MCF 10A (cell line): ENCODE data around the gene NRAS. TPM values are rescaled to one million over a fixed set of nuclear protein-coding genes. Genes with fewer than 3 reads are reported as not detected.

Source experiments
- BruUV-seq: library from RNA; stranded (reverse); fragments of 400-500 nt; replicated peaks from 2 replicates; lab custom pipeline; 2021; lab: Mats Ljungman, UMichigan
- CTCF ChIA-PET: fragments of 300-600 bp; sonication (Branson Sonifier 250); formaldehyde crosslinking; extraction: SDS; loops from one replicate; lab custom pipeline; 2021; ENCODE audit warnings: antibody characterized with exemption, inconsistent platforms; lab: Yijun Ruan, JAX
- POLR2A ChIA-PET: fragments of 300-600, 350-650 bp; sonication (Branson Sonifier 250); formaldehyde crosslinking; extraction: SDS; loops from one replicate; lab custom pipeline; 2020; ENCODE audit warnings: antibody characterized with exemption, inconsistent platforms; lab: Yijun Ruan, JAX
- DNase-seq: peaks from one replicate; pipeline ENCODE4 v3.0.0-alpha.2; 2018; ENCODE audit not compliant: unreplicated experiment
- H3K27ac Mint-ChIP-seq: one replicate; pipeline ENCODE4 v1.8.0; 2022; ENCODE audit warnings: mild to moderate bottlenecking, low read depth, mixed read lengths; ENCODE audit not compliant: unreplicated experiment
- H3K27me3 Mint-ChIP-seq: one replicate; pipeline ENCODE4 v1.8.0; 2022; ENCODE audit warnings: mixed read lengths; ENCODE audit not compliant: insufficient read depth, unreplicated experiment
- H3K36me3 Mint-ChIP-seq: one replicate; pipeline ENCODE4 v1.8.0; 2022; ENCODE audit warnings: mild to moderate bottlenecking, moderate library complexity, mixed read lengths; ENCODE audit not compliant: insufficient read depth, unreplicated experiment
- H3K4me1 Mint-ChIP-seq: one replicate; pipeline ENCODE4 v1.8.0; 2022; ENCODE audit warnings: mixed read lengths; ENCODE audit not compliant: insufficient read depth, unreplicated experiment
- H3K4me3 Mint-ChIP-seq: one replicate; pipeline ENCODE4 v1.8.0; 2022; ENCODE audit warnings: mild to moderate bottlenecking, moderate library complexity, mixed read lengths; ENCODE audit not compliant: unreplicated experiment
- H3K9me3 Mint-ChIP-seq: one replicate; pipeline ENCODE4 v1.8.0; 2022; ENCODE audit warnings: mixed read lengths; ENCODE audit not compliant: unreplicated experiment
- intact Hi-C: fragments of 100-400 bp; cut with micrococcal nuclease; formaldehyde crosslinking; loops from 2 replicates; pipeline ENCODE4 v1.14.1; 2022
- total RNA-seq: library from RNA; stranded (reverse); gene quantifications from 2 replicates; pipeline ENCODE4 v1.2.3, GENCODE V29; 2022
- TF ChIP-seq, protein P1 (sequence below): fragments of 200-600 bp; IDR thresholded peaks from one replicate; pipeline ENCODE4 v1.8.0; 2022; ENCODE audit warnings: antibody characterized with exemption, mild to moderate bottlenecking; ENCODE audit not compliant: unreplicated experiment

Gene NRAS
- total RNA-seq, 1 experiment from 2014 or later = 38.9 TPM

DNA sequence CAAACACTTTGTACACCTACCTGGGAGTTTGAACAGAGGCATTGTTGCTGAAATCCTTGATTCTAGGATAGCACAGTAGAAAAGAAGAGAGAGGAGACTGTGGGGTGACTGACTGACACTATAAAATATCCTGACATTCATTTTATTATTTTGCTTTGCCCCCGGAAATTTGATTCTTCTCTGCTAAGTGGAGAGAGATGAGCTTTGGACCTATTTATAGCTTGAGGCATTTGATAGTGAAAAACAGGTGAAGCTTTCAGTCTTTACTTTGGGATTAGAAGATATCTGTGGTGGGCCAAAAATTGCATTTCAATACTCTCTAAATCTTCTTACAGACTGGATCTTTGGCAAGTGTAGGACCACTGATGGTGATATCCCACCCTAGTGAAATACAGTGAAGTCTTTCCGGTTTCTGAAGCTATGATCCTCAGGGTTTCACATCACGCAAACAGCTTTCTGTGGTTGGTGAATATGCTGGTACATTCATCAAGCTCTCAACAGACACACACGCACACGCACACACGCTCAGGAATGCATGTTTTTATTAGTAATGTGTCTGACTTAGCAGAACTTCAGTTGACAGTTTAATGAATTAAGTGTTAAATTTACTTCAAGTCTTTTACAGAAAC is 21.0 kb downstream of the NRAS start, which contains the start of gene AMPD1:
Gene AMPD1, minus strand, starts transcription at position 117 of the 629 bp plus-strand sequence. Its CDS starts 75 bp downstream, at position 42.
- DNase-seq = no peak
- BruUV-seq = no TSS peak

DNA sequence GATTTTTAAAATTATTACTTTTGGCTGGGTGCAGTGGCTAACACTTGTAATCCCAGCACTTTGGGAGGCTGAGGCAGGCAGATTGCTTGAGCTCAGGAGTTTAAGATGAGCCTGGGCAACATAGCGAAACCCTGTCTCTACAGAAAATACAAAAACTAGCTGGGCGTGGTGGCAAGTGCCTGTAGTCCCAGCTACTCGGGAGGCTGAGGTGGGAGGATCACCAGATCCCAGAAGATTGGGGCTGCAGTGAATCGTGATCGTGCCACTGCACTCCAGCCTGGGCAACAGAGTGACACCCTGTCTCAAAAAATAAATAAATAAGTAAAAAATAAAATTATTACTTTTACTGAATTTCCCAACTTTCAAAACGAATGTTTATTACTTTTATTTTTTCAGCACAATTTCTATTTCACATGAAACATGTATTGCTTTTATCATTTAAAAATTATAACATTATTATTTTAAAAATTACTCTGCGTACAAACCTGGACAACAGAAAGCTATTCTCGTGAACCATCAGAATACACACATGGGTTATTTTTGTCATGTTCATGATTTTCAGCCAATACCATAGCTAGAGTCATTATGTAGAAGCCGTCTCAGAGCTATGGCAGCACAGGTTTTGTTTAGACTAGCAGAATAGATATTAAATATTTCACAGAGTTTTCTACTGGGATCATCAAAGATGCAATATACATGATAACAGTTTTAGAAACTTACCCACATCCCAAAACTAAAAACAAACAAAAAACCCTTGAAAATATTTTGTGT is 21.8 kb downstream of the NRAS start:
- Mint-ChIP-seq H3K27ac (no peak overlapping the region), H3K4me1 (no peaks in the 10 kb centered on the region), H3K27me3 (no peaks in the 10 kb centered on the region), H3K4me3 (no peak overlapping the region), H3K36me3 (no peaks in the 10 kb centered on the region), H3K9me3 (no peaks in the 10 kb centered on the region)
- BruUV-seq = no TSS peak
- POLR2A ChIA-PET = interaction anchor here (1.1 to 3.4 kb wide), 4 partner anchors 16 to 27 kb away, joined by 3 to 18 read pairs (median 6); partner anchors contain the start of genes DENND2C and NRAS
- DNase-seq = no peak
- TF ChIP-seq, protein P1, sequence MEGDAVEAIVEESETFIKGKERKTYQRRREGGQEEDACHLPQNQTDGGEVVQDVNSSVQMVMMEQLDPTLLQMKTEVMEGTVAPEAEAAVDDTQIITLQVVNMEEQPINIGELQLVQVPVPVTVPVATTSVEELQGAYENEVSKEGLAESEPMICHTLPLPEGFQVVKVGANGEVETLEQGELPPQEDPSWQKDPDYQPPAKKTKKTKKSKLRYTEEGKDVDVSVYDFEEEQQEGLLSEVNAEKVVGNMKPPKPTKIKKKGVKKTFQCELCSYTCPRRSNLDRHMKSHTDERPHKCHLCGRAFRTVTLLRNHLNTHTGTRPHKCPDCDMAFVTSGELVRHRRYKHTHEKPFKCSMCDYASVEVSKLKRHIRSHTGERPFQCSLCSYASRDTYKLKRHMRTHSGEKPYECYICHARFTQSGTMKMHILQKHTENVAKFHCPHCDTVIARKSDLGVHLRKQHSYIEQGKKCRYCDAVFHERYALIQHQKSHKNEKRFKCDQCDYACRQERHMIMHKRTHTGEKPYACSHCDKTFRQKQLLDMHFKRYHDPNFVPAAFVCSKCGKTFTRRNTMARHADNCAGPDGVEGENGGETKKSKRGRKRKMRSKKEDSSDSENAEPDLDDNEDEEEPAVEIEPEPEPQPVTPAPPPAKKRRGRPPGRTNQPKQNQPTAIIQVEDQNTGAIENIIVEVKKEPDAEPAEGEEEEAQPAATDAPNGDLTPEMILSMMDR = no peak
- CTCF ChIA-PET = interaction anchor here (1.1 to 1.9 kb wide), 3 partner anchors 14 to 23 kb away, joined by 3 to 7 read pairs (median 3); no protein-coding TSS in a partner anchor
- intact Hi-C loops = no loop called here

More for the DNA sequence above, 21.0 kb downstream of the NRAS start, which contains the start of gene AMPD1:
- no peak within 1 kb of the TSS for H3K27ac Mint-ChIP-seq
- POLR2A ChIA-PET = interaction anchor here (1.1 to 3.4 kb wide), 4 partner anchors 16 to 28 kb away, joined by 3 to 18 read pairs (median 6); partner anchors contain the start of genes DENND2C and NRAS
- TF ChIP-seq, protein P1 = no peak
- no peaks in the 10 kb centered on the region for H3K27me3 Mint-ChIP-seq
- intact Hi-C loops = no loop called here
- no peaks in the 10 kb centered on the region for H3K9me3 Mint-ChIP-seq
- no peak within 1 kb of the TSS for H3K4me3 Mint-ChIP-seq
- H3K4me1 Mint-ChIP-seq = no peaks in the 10 kb centered on the region
- H3K36me3 Mint-ChIP-seq = no peaks in the 10 kb centered on the region
- CTCF ChIA-PET = interaction anchor here (0.6 to 1.9 kb wide), 3 partner anchors 12 to 24 kb away, joined by 3 to 7 read pairs (median 3); no protein-coding TSS in a partner anchor

DNA sequence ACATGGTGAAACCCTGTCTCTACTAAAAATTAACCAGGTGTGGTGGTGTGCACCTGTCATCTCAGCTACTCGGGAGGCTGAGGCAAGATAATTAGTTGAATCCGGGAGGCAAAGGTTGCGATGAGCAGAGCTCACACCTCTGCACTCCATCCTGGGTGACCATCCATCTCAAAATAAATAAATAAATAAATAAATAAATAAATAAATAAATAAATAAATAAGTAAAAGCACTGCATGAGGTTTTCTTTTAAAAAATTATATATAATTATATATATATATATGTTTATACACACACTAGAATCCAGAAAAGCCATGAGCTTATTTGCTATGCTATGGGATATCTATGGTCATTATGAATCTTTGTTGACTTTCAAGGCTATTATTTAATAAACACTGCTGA is 23.6 kb downstream of the NRAS start:
- no TSS peak for BruUV-seq
- TF ChIP-seq, protein P1 = no peak
- intact Hi-C loops = no loop called here

More for the DNA sequence above, 23.6 kb downstream of the NRAS start:
- Mint-ChIP-seq H3K4me1 (no peaks in the 10 kb centered on the region), H3K27ac (no peak overlapping the region), H3K36me3 (no peaks in the 10 kb centered on the region), H3K9me3 (no peaks in the 10 kb centered on the region), H3K4me3 (no peak overlapping the region), H3K27me3 (peaks cover 13% of the 10 kb centered on the region)
- DNase-seq = no peak
- POLR2A ChIA-PET = interaction anchor here (1.1 to 3.4 kb wide), 2 partner anchors 23 to 182 kb away, joined by 3 to 18 read pairs; partner anchors contain the start of genes NRAS and TRIM33
- CTCF ChIA-PET = interaction anchor here (0.6 to 1.4 kb wide), 4 partner anchors 24 to 134 kb away, joined by 3 to 4 read pairs (median 4); no protein-coding TSS in a partner anchor
